Adrenal gland (tissue), 12 donors: ENCODE measurements around the gene TFPI. TPM values are rescaled to one million over a fixed set of nuclear protein-coding genes. Genes with fewer than 3 reads are reported as not detected.

Experiments used
- DNase-seq, 7 donors: peaks; one replicate each; pipeline ENCODE4 v3.0.0-alpha.2; 2019 to 2020
- H3K27ac ChIP-seq, 5 donors: fragments of 200-600 bp; sonication (generic) in 4 of 5; 1 replicate in 3 of 5; 2 replicates in 2 of 5; pipeline versions ENCODE4 v1.5.1 to v1.8.0; 2016 to 2020; ENCODE audit warnings: mild to moderate bottlenecking in 1 of 5
- H3K27me3 ChIP-seq: fragments of 200-600 bp; 2 replicates; pipeline ENCODE4 v1.8.0; 2021
- H3K36me3 ChIP-seq, 2 donors: fragments of 200-600 bp; replicated peaks in 1 of 2; 1 replicate in 1 of 2; 2 replicates in 1 of 2; pipeline versions ENCODE4 v1.5.1 to v1.8.0; 2018 to 2022
- H3K4me1 ChIP-seq, 2 donors: fragments of 200-600 bp; replicated peaks in 1 of 2; 1 replicate in 1 of 2; 2 replicates in 1 of 2; pipeline versions ENCODE4 v1.5.1 to v1.8.0; 2018 to 2021
- H3K4me3 ChIP-seq, 4 donors: fragments of 200-600 bp; sonication (generic) in 3 of 4; one replicate each; pipeline ENCODE4 v1.5.1; 2016 to 2018
- H3K9me3 ChIP-seq, 3 donors: fragments of 200-600 bp; sonication (generic) in 1 of 3; replicated peaks in 1 of 3; 1 replicate in 2 of 3; 2 replicates in 1 of 3; pipeline versions ENCODE4 v1.5.1 to v1.8.0; 2016 to 2021
- CTCF ChIP-seq, 6 experiments: fragments of 450-650 bp in 4 of 6; fragments of 200-600 bp in 2 of 6; sonication (generic) in 1 of 6; IDR thresholded peaks; 1 replicate in 5 of 6; 2 replicates in 1 of 6; pipeline versions ENCODE4 v1.5.1 to v1.8.0; 2016 to 2021; ENCODE audit warnings: antibody characterized with exemption in 6 of 6, mild to moderate bottlenecking in 2 of 6, moderate library complexity in 1 of 6
- POLR2A ChIP-seq, 2 donors: fragments of 450-650 bp; IDR thresholded peaks; one replicate each; pipeline ENCODE4 v1.6.1; 2017; ENCODE audit warnings: antibody characterized with exemption in 2 of 2, mild to moderate bottlenecking in 2 of 2, moderate library complexity in 1 of 2
- WGBS, 4 donors: extraction: QIAGEN DNeasy Blood & Tissue Kit in 2 of 4; methylation state at CpG; one replicate each; pipeline versions ENCODE4 v1.1.5 to v1.1.7; 2013 to 2017; 5-methylcytosine and 5-hydroxymethylcytosine counted together
- intact Hi-C, 2 donors: fragments of 100-400 bp; cut with DNase I; formaldehyde crosslinking; loops; one replicate each; pipeline versions ENCODE4 v1.14.1 to v1.15.0; 2022 to 2023
- polyA plus RNA-seq, 3 donors: library from polyadenylated mRNA; stranded (reverse); fragments of 200-250 nt in 2 of 3; fragments of 350-450 nt in 1 of 3; fragmentation: Illumina TruSeq in 1 of 3; extraction: RNeasy Lipid Tissue Mini Kit (QIAGEN cat#74804) in 1 of 3; gene quantifications; one replicate each; pipeline ENCODE4 v1.2.3, GENCODE V29; 2013 to 2014
- total RNA-seq, 9 donors: library from RNA; depleted of rRNA in 4 of 9; stranded (reverse); fragments of >200 nt in 4 of 9; fragments of 120-200 nt in 1 of 9; fragmentation: NEBNext Ultra II Directional in 1 of 9; extraction: Animal tissue kit (Norgen Biotek cat#: 25700) in 1 of 9; gene quantifications; one replicate each; pipeline versions ENCODE4 v1.1.0 to v1.2.4, GENCODE V29; 2013 to 2023
- donor health status: healthy with polysubstance abuse.
- donor health status: Bipolar disorder and iron deficiency.
- donor health status: DM: yes; HTN: yes; CAD: no.
- donor health status: DM: no; HTN: no; CAD: no.
- donor health status: DM: no; HTN: no; CAD: no.
- donor health status: DM: yes; HTN: yes; CAD: no.

Gene TFPI
- total and polyA plus RNA-seq, 12 donors = 19.7 to 104 (median 33.9) TPM

GRCh38 chr2:187424146-187424545 lies 130.1 kb downstream of the TFPI start:
- no peaks in the 10 kb centered on the region for H3K36me3 ChIP-seq
- intact Hi-C loops = no loop called here
- no peak for DNase-seq
- H3K27me3 ChIP-seq = no peaks in the 10 kb centered on the region
- no peaks in the 10 kb centered on the region for H3K4me1 ChIP-seq
- H3K4me3 ChIP-seq = no peak overlapping the region
- H3K27ac ChIP-seq = no peak overlapping the region
- TF ChIP-seq POLR2A (IDR thresholded peaks at IDR 0.05) = no peak
- no peak for TF ChIP-seq CTCF (IDR thresholded peaks at IDR 0.05)
- 68 to 77% (median 73%) methylated on average over 1 of the region's 1 CpG for WGBS, 4 donors
- peaks cover 0 to 4% (median 0%) of the 10 kb centered on the region in 3 donors for H3K9me3 ChIP-seq

- no peak for DNase-seq
- H3K27ac ChIP-seq = no peak overlapping the region
- no peaks in the 10 kb centered on the region for H3K4me1 ChIP-seq
- intact Hi-C loops = no loop called here
- TF ChIP-seq CTCF (IDR thresholded peaks at IDR 0.05) (no peak), POLR2A (IDR thresholded peaks at IDR 0.05) (no peak)
- H3K27me3 ChIP-seq = no peaks in the 10 kb centered on the region
- WGBS, 4 donors = 64 to 71% (median 68%) methylated on average over 1 of the region's 1 CpG
- H3K36me3 ChIP-seq = no peaks in the 10 kb centered on the region
- H3K9me3 ChIP-seq = peaks cover 0 to 4% (median 0%) of the 10 kb centered on the region in 3 donors
- H3K4me3 ChIP-seq = no peak overlapping the region
Measured at GRCh38 chr2:187422282-187422681, 132.0 kb downstream of the TFPI start.

GRCh38 chr2:187421519-187421918 lies 132.7 kb downstream of the TFPI start:
- H3K27me3 ChIP-seq = no peaks in the 10 kb centered on the region
- 84 to 91% (median 87%) methylated on average over 3 of the region's 3 CpGs for WGBS, 4 donors
- intact Hi-C loops = no loop called here
- H3K9me3 ChIP-seq = peaks cover 0 to 4% (median 0%) of the 10 kb centered on the region in 3 donors
- no peak overlapping the region for H3K4me3 ChIP-seq
- H3K27ac ChIP-seq = no peak overlapping the region
- no peak for DNase-seq
- H3K36me3 ChIP-seq = no peaks in the 10 kb centered on the region
- TF ChIP-seq POLR2A (IDR thresholded peaks at IDR 0.05) (no peak), CTCF (IDR thresholded peaks at IDR 0.05) (no peak)
- no peaks in the 10 kb centered on the region for H3K4me1 ChIP-seq

GRCh38 chr2:187419808-187420207 lies 134.4 kb downstream of the TFPI start:
- WGBS, 4 donors = 71 to 86% (median 78%) methylated on average over 1 of the region's 1 CpG

More at GRCh38 chr2:187419808-187420207, 134.4 kb downstream of the TFPI start:
- TF ChIP-seq POLR2A (IDR thresholded peaks at IDR 0.05) (no peak), CTCF (IDR thresholded peaks at IDR 0.05) (no peak)
- no peak for DNase-seq
- Histone ChIP-seq H3K27me3 (no peaks in the 10 kb centered on the region), H3K4me1 (no peaks in the 10 kb centered on the region), H3K9me3 (no peaks in the 10 kb centered on the region), H3K36me3 (no peaks in the 10 kb centered on the region), H3K27ac (no peak overlapping the region), H3K4me3 (no peak overlapping the region)
- intact Hi-C loops = no loop called here
